Erythroblast (primary cell): ENCODE data around the gene B4GALNT1.

Experiments
- GATA1 ChIP-seq: IDR thresholded peaks from 2 replicates; pipeline ENCODE4 v1.6.1; 2011; ENCODE audit warnings: low read depth, mild to moderate bottlenecking, control low read depth, low read length, moderate library complexity
- POLR2A ChIP-seq: IDR thresholded peaks from 2 replicates; pipeline ENCODE4 v1.6.1; 2011; ENCODE audit warnings: mild to moderate bottlenecking, low read length

- TF ChIP-seq POLR2A (no peak), GATA1 (no peak)
These were observed 4.5 kb downstream of the B4GALNT1 start for GRCh38 chr12:57628280-57629191.
